GM18511 (cell line): Measurements from ENCODE around the gene APOBEC3C.
"Not testable (repeated sequence)": the region's sequence is repeated elsewhere in the genome, so short reads cannot be mapped to it uniquely, and the experiment has no call there.

Source experiments
- ATAC-seq: cut with Tn5 transposase; IDR thresholded peaks from one replicate; pipeline ENCODE4 v1.9.1; 2021; ENCODE audit warnings: mild to moderate bottlenecking, moderate library complexity; ENCODE audit not compliant: unreplicated experiment

APOBEC3C gene

DNA sequence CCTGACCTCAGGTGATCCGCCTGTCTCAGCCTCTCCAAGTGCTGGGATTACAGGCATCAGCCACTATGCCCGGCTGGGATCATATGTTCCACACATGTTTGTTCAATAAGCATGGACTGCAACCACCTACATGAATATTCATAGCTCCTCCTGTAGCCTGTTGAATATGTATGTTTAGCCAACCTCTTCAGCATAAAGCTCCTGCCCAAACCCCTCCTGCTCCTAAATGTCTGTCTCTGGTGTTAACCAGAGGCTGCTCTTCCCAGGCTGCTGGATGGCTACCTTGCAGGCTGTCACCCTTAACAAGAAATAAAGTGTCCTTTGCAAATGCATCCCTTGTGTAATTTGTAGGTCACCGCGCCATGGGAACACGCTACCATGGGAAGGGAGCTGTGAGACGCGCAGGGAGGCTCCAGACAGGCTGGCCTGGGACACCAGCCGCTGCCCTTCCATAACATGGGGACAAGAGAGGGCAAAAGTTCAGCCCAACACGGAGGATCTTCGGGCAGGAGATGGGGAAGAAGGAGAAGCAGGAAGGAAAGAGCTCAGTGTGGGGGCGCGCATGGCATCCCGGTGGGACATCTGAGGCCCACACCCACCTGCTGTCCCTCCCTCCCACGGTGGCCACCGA is 6.1 kb downstream of the APOBEC3C start:
- ATAC-seq: not testable (repeated sequence)

GRCh38 chr22:39021552-39022250 is 7.6 kb downstream of the APOBEC3C start:
- ATAC-seq: no peak

- ATAC-seq: no peak
Measured at GRCh38 chr22:39024519-39025308, 10.7 kb downstream of the APOBEC3C start.

GRCh38 chr22:39026509-39027150 is 12.6 kb downstream of the APOBEC3C start:
- no peak for ATAC-seq

DNA sequence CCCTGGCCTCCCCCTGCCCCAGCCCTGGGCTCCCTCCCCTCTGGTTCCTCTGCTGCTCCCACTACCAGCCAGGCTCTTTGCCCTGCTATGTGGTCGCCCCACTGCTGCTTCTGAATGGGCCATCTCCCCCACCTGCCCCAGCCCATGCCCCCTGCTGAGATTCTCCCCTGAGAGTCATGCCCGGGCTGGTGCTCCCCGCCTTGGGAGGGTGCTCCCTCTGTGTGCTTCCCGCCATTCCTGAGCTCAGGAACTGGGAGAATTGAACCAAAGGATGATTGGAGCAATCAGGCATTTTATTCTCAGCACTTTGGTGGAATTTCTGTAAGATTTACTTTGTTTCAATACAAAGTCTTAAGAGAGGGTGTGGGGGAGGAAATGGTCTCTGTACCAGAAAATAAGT is 13.7 kb downstream of the APOBEC3C start:
- no peak for ATAC-seq

GRCh38 chr22:39028281-39028680 is 14.2 kb downstream of the APOBEC3C start:
- ATAC-seq: no peak

DNA sequence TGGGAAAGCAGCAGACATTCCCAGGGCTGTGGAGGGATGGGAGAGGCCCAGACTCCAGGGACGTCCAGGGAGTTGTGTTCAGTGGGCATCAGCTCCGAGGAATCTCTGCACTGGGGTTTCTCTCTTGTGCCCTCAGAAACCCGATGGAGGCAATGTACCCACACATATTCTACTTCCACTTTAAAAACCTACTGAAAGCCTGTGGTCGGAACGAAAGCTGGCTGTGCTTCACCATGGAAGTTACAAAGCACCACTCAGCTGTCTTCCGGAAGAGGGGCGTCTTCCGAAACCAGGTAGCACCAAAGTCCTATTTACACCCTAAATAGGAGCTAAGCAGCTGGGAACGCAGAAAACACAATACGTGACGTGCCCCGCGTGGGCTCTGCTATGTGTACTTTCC is 15.2 kb downstream of the APOBEC3C start:
- ATAC-seq: no peak

- ATAC-seq: no peak
Measured at GRCh38 chr22:39030705-39031104, 16.6 kb downstream of the APOBEC3C start.

GRCh38 chr22:39031434-39032295 is 17.6 kb downstream of the APOBEC3C start:
- not testable (repeated sequence) for ATAC-seq

DNA sequence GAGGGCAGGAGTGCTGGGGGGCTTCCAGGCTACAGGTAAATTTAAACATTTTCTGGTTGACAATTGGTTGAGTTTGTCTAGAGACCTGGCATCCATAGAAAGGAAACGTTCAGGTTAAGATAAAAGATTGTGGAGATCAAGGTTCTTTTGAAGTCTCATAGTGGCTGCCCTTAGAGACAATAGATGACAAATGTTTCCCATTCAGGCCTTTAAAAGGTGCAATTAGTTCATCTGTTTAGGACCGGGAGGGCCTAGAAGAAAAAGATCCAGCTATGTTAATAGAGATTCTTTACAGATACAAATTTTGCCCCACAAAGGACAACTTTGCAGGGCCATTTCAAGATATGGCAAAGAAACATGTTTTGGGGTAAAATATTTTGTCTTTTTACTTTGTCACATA is 23.0 kb downstream of the APOBEC3C start:
- not testable (repeated sequence) for ATAC-seq

DNA sequence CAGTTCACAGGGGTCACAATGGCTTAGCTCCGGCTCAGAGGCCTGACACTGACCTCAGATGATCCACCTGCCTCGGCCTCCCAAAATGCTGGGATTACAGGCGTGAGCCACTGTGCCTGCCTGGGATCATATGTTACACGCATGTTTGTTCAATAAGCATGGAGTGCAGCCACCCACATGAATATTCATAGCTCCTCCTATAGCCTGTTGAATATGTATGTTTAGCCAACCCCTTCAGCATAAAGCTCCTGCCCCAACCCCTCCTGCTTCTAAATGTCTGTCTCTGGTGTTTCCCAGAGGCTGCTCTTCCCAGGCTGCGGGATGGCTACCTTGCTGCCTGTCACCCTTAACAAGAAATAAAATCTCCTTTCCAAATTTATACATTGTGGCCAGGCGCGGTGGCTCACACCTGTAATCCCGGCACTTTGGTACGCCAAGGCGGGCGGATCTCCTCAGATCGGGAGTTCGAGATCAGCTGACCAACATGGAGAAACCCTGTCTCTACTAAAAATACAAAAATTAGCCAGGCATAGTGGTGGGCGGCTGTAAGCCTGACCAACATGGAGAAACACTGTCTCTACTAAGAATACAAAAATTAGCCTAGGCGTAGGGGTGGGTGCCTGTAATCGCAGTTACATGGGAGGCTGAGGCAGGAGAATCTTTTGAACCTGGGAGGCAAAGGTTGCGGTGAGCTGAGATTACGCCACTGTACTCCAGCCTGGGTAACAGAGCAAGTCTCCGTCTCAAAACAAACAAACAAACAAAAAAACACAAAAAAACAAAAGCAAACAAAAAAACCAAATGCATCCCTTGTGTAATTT is 25.5 kb downstream of the APOBEC3C start:
- no peak for ATAC-seq

DNA sequence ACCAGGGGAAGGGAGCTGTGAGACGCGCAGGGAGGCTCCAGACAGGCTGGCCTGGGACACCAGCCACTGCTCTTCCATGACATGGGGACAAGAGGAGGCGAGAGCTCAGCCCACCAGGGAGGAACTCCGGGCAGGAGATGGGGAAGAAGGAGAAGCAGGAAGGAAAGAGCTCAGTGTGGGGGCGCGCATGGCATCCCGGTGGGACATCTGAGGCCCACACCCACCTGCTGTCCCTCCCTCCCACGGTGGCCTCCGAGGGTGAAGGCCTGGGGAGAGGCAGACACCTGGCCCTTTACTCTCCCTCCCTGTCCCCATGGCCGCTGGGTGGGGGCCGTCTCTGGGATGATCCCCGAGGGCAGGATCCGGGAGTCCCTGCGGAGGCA is 26.1 kb downstream of the APOBEC3C start:
- ATAC-seq: not testable (repeated sequence)

DNA sequence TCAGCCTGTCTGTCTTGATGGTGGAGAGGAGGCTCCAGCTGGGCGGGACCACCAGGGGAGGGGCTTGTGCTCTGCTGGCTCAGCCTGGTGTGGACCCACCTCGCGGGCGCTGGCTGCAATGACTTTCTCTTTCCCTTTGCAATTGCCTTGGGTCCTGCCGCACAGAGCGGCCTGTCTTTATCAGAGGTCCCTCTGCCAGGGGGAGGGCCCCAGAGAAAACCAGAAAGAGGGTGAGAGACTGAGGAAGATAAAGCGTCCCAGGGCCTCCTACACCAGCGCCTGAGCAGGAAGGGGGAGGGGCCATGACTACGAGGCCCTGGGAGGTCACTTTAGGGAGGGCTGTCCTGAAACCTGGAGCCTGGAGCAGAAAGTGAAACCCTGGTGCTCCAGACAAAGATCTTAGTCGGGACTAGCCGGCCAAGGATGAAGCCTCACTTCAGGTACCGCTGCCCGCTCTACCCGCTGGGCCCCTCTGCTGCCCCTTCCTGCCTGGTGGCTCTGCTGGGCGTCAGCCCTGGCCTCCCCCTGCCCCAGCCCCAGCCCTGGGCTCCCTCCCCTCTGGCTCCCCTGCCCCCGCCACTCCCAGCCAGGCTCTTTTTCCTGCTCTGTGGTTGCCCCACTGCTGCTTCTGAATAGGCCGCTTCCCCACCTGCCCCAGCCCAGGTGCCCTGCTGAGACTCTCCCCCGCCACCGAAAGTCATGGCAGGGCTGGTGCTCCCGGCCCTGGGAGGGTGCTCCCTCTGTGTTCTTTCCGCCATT is 26.7 kb downstream of the APOBEC3C start, which contains the start of gene APOBEC3F:
APOBEC3F (plus strand) TSS at position 327 of the 759 bp plus-strand sequence; CDS start at position 424, 97 bp downstream.
- peak; percentile 88 for ATAC-seq

DNA sequence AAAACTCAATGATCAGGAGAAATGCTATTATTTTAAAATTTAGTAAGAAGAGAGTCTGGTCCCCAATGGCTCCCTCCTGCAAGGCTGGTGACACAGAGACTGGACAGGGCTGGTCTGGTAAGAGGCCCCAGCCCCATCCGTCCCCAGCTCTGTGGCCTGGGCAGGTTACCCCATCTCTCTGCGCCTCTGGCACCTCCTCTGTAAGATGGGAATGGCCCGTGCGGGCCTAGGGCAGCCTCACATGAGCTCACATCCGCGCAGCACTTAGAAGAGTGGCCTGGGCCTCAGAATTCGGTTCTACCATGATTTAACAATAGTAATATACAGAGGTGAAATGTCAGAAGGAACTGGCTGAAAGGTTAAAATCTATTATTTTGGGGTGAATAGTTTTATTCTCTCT is 27.9 kb downstream of the APOBEC3C start:
- ATAC-seq: no peak

- ATAC-seq: not testable (repeated sequence)
Measured at GRCh38 chr22:39043063-39043462, 29.0 kb downstream of the APOBEC3C start.

DNA sequence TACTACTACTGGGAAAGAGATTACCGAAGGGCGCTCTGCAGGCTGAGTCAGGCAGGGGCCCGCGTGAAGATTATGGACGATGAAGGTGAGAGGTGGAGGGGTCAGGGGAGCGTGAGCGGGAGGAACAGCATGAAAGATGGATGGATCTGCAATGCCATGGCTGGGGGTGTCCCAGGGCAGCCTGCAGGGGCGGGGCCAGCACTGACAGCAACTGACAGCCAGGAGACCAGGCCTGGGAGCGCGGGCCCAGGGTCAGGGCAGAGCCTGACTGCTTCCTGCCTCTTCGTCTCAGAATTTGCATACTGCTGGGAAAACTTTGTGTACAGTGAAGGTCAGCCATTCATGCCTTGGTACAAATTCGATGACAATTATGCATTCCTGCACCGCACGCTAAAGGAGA is 31.1 kb downstream of the APOBEC3C start:
- ATAC-seq: not testable (repeated sequence)

DNA sequence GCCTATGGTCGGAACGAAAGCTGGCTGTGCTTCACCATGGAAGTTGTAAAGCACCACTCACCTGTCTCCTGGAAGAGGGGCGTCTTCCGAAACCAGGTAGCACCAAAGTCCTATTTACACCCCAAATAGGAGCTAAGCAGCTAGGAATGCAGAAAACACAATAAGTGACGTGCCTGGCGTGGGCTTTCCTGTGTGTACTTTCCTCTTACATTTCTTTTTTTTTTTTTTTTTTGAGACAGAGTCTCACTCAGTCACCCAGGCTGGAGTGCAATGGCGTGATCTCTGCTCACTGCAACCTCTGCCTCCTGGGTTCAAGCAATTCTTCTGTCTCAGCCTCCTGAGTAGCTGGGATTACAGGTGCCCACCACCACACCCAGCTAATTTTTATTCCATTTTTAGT is 35.4 kb downstream of the APOBEC3C start:
- not testable (repeated sequence) for ATAC-seq

- not testable (repeated sequence) for ATAC-seq
Measured at GRCh38 chr22:39051844-39052495, 37.9 kb downstream of the APOBEC3C start.
